IMR-90 (cell line): ENCODE results near the gene PFDN1.

Experiments
- CEBPB ChIP-seq: IDR thresholded peaks from 2 replicates; pipeline ENCODE4 v1.6.1; 2012; ENCODE audit warnings: low read depth, low read length, improper control_type of control experiment
- CTCF ChIP-seq: conservative IDR thresholded peaks from 2 replicates; pipeline ENCODE4 v1.5.1; 2012; ENCODE audit warnings: mild to moderate bottlenecking, low read depth, low read length, improper control_type of control experiment
- MAZ ChIP-seq: IDR thresholded peaks from 2 replicates; pipeline ENCODE4 v1.6.1; 2012; ENCODE audit warnings: low read depth, mild to moderate bottlenecking, low read length, improper control_type of control experiment, moderate library complexity, borderline replicate concordance
- RAD21 ChIP-seq: IDR thresholded peaks from 2 replicates; pipeline ENCODE4 v1.6.1; 2012; ENCODE audit warnings: low read length, improper control_type of control experiment
- SMC3 ChIP-seq: fragments of 150-350 bp; IDR thresholded peaks from 2 replicates; pipeline ENCODE4 v1.6.1; 2016; ENCODE audit warnings: low read depth, mild to moderate bottlenecking, antibody characterized with exemption, low read length, moderate library complexity

GRCh38 chr5:140309706-140310249 is 6.9 kb upstream of the PFDN1 start:
- TF ChIP-seq CTCF (no peak), CEBPB (no peak), RAD21 (no peak), SMC3 (no peak), MAZ (no peak)
